ENCODE data around the gene TEAD3. TPM values are rescaled to one million over a fixed set of nuclear protein-coding genes. Genes with fewer than 3 reads are reported as not detected.
"Not testable (repeated sequence)": the region's sequence is repeated elsewhere in the genome, so short reads cannot be mapped to it uniquely, and the experiment has no call there.

TEAD3 gene
- total RNA-seq = 1 to 10 TPM; 1.7 to 1.9 TPM

DNA sequence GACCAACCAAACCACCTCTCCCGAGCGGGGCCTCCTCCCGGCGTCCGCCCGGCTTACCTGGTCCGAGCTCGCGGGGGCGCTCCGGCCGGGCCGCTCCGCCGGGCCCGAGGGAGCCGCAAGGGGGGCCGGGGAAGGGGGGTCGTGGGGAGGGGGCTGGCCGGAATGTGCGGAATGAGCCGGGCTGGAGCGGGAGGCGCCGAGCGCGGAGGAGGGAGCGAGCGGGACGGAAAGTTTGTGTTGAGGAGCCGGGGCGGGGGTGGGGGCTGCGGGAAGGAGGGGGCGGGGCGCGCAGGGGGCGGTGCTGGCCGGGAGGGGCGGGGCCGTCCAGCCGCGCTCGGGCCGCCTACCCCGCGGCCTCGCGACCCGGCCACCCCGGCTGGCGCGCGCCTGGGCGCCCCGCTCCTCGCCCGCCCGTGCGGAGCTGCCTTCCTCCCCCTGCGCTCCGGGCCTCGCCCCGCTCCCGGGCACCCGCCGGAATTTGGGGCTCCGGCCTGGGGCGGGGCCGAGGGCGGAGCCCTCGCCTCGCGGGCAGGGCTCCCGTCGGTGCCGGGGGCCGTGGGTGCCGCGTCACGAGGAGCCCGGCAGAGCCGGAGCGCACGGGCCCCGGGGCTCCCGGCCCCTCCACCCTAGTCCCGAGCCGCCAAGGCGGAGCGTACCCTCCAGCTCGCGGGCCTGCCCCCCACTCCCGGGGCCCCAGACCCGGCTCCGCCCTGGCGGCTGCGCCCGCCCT is at the start of gene TEAD3:
Gene TEAD3 (minus strand): TSS at position 239 of the 730 bp plus-strand sequence.
- no peaks in the 10 kb centered on the region for H3K9me3 Mint-ChIP-seq
- H3K27me3 Mint-ChIP-seq (ENCODE audit: low read depth) = peaks cover 10% of the 10 kb centered on the region
- peak within 1 kb of the TSS; percentile 40 for H3K27ac Mint-ChIP-seq
- ATAC-seq (replicated peaks in 1 of 2) (peak; percentile 79 to 80), DNase-seq (peak; percentile 58 to 62)
- H3K36me3 Mint-ChIP-seq (ENCODE audit: insufficient read depth in 2 of 2) = no peaks in the 10 kb centered on the region
- H3K4me1 Mint-ChIP-seq (ENCODE audit: low read depth) = peaks cover 20% of the 10 kb centered on the region
- peak within 1 kb of the TSS; percentile 82 to 86 for H3K4me3 Mint-ChIP-seq

DNA sequence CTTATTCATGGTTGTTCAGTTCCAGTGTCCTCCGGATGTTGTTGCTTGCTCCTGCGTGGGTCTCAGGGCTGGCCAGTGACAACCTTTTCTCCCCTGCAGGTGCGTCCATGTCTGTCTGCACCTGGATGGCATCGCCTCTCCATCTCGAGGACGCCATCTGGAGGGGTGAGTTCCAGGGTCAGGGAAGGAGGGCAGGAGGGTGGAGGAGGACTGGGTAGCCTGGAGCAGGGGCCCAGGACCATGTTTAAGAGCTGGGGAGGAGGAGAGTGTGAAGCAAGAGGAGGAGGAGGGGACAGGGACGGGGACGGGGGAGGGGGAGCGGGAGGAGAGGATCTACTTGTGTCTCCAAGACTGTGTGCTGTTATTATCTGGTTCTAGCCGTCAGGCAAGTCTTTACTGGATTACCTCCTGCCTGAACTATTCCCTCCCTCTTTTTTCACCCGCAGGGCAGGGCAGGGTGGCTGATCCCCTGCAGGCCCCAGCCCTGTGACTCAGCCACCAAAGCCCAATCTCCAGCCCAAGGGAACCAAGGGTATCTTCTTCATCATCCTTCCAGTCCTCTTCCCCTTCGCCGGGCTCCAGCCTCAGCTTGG is 48.0 kb upstream of the TEAD3 start:
- no peak for ATAC-seq (replicated peaks in 1 of 2)
- Mint-ChIP-seq H3K9me3 (peaks cover 2 to 3% of the 10 kb centered on the region in 2 donors), H3K4me1 (ENCODE audit: low read depth) (peaks cover 13% of the 10 kb centered on the region), H3K36me3 (ENCODE audit: insufficient read depth in 2 of 2) (peaks cover under 1 to 4% of the 10 kb centered on the region in 2 donors), H3K27ac (no peak overlapping the region), H3K4me3 (no peak overlapping the region), H3K27me3 (ENCODE audit: low read depth) (no peaks in the 10 kb centered on the region)
- no peak for DNase-seq

DNA sequence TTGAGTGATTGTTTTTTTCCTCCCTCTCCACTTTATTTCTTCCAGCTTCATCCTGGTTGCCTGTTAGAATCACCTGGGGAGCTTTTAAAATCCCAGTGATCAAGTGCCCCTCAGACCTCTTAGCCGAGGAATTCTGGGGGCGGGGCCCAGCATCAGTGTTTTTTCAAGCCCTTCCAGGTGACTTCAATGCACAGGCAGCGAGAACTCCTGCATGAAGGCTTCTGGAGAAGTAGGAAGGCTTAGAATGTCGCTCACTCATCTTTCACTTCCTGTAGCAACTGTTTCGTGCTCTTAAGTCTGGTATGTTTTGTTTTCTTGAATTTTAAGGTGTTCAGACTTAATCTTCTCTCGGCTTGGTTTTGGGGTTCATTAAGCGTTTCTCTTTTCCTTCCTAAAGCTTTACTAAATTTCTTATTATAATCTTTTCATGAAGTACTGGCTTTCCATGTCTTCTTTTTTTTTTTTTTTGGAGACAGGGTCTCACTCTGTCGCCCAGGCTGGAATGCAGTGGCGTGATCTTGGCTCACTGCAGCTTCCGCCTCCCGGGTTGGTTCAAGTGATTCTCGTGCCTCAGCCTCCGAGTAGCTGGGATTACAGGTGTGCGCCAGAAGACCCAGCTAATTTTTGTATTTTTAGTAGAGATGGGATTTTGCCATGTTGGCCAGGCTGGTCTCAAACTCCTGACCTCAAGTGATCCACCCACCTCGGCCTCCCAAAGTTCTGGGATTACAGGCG is 46.7 kb upstream of the TEAD3 start:
- ATAC-seq (replicated peaks in 1 of 2) (no peak), DNase-seq (no peak)
- Mint-ChIP-seq H3K36me3 (ENCODE audit: insufficient read depth in 2 of 2) (peaks cover 0 to 4% of the 10 kb centered on the region in 2 donors), H3K4me3 (peak overlapping the region in 1 of 2 donors; percentile 45), H3K9me3 (peaks cover 2 to 3% of the 10 kb centered on the region in 2 donors), H3K27ac (no peak overlapping the region), H3K27me3 (ENCODE audit: low read depth) (no peaks in the 10 kb centered on the region), H3K4me1 (ENCODE audit: low read depth) (peaks cover 13% of the 10 kb centered on the region)

DNA sequence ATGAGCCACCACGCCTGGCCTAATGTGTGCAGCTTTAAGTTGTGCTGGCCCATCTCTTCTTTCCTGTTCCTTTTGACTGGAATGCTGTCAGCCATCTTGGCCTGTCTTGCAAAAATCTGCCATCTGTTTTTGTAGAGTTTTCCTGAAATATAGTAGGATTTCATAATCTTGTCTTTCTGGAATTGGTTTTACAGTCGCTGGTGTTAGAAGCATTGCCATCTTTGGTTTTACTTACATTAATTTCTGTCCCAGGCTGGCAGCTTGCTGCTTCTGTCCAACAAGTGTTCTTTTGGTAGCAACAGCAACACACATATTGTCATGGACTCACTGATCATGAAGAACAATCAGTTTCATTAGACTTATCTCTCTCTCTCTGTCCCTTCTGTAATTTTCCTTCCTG is 45.0 kb upstream of the TEAD3 start:
- no peak overlapping the region for H3K27ac Mint-ChIP-seq
- H3K27me3 Mint-ChIP-seq (ENCODE audit: low read depth) = no peaks in the 10 kb centered on the region

DNA sequence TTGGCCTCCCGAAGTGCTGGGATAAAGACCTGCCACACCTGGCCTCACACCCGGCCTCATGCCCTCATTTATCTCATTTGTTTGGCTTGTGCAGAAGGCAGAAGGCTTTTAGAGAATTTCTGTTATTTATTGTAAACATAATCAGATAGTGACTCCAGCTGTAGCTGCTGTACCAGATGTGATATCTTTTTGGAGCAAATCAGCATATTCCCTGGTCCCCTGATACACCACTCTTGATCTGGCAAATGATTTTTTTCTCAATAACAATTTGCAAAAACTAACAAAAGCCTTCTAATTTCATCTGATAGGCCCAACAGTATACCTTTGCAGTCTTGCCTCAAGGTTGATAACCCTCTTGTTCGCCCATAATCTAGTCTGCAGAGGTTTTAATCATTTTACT is 42.3 kb upstream of the TEAD3 start:
- Mint-ChIP-seq H3K27me3 (ENCODE audit: low read depth) (peaks cover 6% of the 10 kb centered on the region), H3K27ac (no peak overlapping the region)

More for the DNA sequence above, 45.0 kb upstream of the TEAD3 start:
- no peak for DNase-seq
- H3K9me3 Mint-ChIP-seq = peaks cover 2 to 3% of the 10 kb centered on the region in 2 donors
- H3K36me3 Mint-ChIP-seq (ENCODE audit: insufficient read depth in 2 of 2) = peaks cover 0 to 4% of the 10 kb centered on the region in 2 donors
- no peak overlapping the region for H3K4me3 Mint-ChIP-seq
- ATAC-seq (replicated peaks in 1 of 2) = no peak
- peaks cover 13% of the 10 kb centered on the region for H3K4me1 Mint-ChIP-seq (ENCODE audit: low read depth)

DNA sequence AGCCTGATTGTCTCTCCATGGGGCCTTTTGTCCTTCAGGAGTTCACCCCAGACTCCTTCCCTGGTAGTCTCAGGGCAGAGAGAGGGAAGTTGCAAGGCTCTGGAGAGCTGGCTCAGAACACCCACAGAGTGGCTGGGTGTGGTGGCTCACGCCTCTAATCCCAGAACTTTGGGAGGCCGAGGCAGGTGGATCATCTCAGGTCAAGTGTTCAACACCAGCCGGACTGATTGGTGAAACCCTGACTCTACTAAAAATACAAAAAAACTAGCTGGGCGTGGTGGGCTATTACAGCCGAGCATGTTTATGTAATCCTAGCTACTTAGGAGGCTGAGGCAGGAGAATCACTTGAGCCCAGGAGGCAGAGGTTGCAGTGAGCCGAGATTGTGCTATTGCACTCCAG is 39.0 kb upstream of the TEAD3 start:
- H3K36me3 Mint-ChIP-seq (ENCODE audit: insufficient read depth in 2 of 2); H3K9me3 Mint-ChIP-seq; H3K4me3 Mint-ChIP-seq; DNase-seq; ATAC-seq (replicated peaks in 1 of 2); H3K27me3 Mint-ChIP-seq (ENCODE audit: low read depth); H3K27ac Mint-ChIP-seq: not testable (repeated sequence)
- peaks cover 11% of the 10 kb centered on the region for H3K4me1 Mint-ChIP-seq (ENCODE audit: low read depth)

More for the DNA sequence above, 42.3 kb upstream of the TEAD3 start:
- Mint-ChIP-seq H3K4me3 (no peak overlapping the region), H3K4me1 (ENCODE audit: low read depth) (peaks cover 18% of the 10 kb centered on the region), H3K9me3 (peaks cover 2 to 3% of the 10 kb centered on the region in 2 donors), H3K36me3 (ENCODE audit: insufficient read depth in 2 of 2) (peaks cover 0 to 3% of the 10 kb centered on the region in 2 donors)
- DNase-seq = no peak
- no peak for ATAC-seq (replicated peaks in 1 of 2)

DNA sequence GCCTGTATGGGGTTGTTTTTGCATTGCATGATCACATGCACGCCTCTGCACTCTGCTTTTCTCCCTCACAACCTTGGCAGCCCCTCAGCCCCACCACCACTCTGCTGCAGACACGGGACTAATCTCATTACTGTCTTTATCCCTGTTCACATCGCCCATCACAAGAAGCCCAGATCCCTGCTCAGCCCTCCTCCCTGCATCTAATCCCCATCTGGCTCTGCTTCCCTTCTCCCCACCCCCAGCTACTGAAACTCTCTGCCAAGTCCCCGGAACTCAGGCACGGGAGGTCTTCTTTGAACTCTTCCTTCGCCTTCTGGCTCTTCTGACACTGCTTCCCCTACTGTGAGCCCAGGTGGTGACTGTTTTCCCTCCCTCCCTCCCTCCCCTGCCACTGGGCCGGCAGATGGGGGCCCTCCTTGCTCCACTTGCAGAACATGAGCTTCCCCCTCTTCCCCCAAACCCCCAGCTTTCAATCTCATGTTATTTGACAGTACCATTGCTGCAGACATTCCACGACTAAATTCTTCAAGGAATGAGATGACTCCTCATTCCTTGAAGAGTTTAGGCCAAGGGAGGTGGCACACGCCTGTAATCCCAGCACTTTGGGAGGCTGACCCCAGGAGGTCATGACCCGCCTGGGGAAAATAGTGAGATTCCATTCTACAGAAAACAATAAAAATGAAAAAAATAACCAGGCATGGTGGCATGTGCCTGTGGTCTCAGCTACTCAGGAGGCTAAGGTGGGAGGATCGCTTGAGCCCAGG is 37.7 kb upstream of the TEAD3 start:
- no peak for DNase-seq
- peaks cover 9% of the 10 kb centered on the region for H3K27me3 Mint-ChIP-seq (ENCODE audit: low read depth)
- H3K9me3 Mint-ChIP-seq = no peaks in the 10 kb centered on the region
- no peaks in the 10 kb centered on the region for H3K36me3 Mint-ChIP-seq (ENCODE audit: insufficient read depth in 2 of 2)
- ATAC-seq (replicated peaks in 1 of 2) = no peak
- no peak overlapping the region for H3K4me3 Mint-ChIP-seq
- H3K27ac Mint-ChIP-seq = no peak overlapping the region
- peaks cover 11% of the 10 kb centered on the region for H3K4me1 Mint-ChIP-seq (ENCODE audit: low read depth)

DNA sequence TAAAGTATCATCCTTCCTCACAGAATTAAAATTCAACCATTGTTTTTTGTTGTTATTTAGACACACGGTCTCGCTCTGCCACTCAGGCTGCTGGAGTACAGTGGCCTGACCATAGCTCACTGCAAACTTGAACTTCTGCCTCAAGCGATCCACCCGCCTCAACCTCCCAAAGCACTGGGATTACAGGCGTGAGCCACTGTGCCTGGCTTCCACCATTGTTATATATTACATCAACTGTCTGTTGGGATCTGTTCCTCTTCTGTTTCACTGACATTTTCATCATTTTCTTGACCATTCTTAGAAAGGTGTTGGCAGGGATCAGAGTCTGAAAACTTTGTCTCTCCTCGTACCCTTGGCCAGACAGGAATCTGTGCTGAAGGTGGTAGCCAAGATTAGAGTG is 37.1 kb upstream of the TEAD3 start:
- Mint-ChIP-seq H3K4me3 (no peak overlapping the region), H3K9me3 (no peaks in the 10 kb centered on the region), H3K27me3 (ENCODE audit: low read depth) (peaks cover 9% of the 10 kb centered on the region), H3K27ac (no peak overlapping the region), H3K36me3 (ENCODE audit: insufficient read depth in 2 of 2) (no peaks in the 10 kb centered on the region), H3K4me1 (ENCODE audit: low read depth) (peaks cover 11% of the 10 kb centered on the region)
- DNase-seq (no peak), ATAC-seq (replicated peaks in 1 of 2) (no peak)

DNA sequence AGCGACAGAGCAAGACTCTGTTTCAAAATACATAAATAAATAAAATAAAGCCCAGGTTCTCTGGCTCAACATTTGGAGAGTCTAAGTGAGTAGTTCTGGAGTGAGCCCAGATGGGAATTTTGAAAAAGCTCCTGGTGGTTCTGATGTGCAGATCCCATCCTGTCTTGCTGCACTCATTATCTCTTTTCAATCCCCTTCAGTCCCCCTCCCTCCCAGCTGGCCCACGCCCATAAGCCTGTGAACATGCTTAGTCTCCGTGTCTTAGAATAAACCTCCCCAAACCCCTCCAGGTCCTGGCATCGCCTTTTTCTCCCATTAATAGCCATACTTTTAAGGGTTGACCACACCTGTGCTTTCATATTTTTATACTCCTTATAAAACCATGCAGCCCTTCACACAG is 35.2 kb upstream of the TEAD3 start:
- Mint-ChIP-seq H3K36me3 (ENCODE audit: insufficient read depth in 2 of 2) (no peaks in the 10 kb centered on the region), H3K4me3 (no peak overlapping the region), H3K4me1 (ENCODE audit: low read depth) (peaks cover 11% of the 10 kb centered on the region), H3K9me3 (no peaks in the 10 kb centered on the region), H3K27me3 (ENCODE audit: low read depth) (peaks cover 9% of the 10 kb centered on the region), H3K27ac (no peak overlapping the region)
- DNase-seq (no peak), ATAC-seq (replicated peaks in 1 of 2) (no peak)

DNA sequence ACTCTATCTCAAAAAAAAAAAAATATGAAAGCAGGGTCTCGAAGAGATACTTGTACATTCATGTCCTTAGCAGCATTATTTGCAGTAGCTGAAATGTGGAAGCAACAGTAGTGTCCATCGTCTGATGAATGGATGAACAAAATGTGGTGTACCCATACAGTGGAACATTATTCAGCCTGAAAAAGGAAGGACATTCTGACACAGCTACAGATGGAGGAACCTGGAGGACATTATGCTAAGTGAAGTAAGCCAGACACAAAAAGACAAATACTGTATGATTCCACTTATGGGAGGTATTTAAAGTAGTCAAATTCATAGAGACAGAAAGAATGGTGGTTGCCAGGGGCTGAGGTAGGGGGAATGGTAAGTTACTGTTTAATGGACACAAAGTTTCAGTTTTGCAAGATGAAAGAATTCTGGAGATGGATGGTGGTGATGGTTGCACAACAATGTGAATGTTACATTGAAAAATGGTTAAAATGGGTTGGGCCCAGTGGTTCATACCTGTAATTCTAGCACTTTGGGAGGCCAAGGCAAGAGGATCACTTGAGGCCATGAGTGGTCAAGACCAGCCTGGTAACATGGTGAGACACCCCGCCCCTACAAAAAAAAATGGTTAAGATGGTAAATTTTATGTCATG is 27.6 kb upstream of the TEAD3 start:
- no peak overlapping the region for H3K27ac Mint-ChIP-seq
- ATAC-seq (replicated peaks in 1 of 2) = no peak

DNA sequence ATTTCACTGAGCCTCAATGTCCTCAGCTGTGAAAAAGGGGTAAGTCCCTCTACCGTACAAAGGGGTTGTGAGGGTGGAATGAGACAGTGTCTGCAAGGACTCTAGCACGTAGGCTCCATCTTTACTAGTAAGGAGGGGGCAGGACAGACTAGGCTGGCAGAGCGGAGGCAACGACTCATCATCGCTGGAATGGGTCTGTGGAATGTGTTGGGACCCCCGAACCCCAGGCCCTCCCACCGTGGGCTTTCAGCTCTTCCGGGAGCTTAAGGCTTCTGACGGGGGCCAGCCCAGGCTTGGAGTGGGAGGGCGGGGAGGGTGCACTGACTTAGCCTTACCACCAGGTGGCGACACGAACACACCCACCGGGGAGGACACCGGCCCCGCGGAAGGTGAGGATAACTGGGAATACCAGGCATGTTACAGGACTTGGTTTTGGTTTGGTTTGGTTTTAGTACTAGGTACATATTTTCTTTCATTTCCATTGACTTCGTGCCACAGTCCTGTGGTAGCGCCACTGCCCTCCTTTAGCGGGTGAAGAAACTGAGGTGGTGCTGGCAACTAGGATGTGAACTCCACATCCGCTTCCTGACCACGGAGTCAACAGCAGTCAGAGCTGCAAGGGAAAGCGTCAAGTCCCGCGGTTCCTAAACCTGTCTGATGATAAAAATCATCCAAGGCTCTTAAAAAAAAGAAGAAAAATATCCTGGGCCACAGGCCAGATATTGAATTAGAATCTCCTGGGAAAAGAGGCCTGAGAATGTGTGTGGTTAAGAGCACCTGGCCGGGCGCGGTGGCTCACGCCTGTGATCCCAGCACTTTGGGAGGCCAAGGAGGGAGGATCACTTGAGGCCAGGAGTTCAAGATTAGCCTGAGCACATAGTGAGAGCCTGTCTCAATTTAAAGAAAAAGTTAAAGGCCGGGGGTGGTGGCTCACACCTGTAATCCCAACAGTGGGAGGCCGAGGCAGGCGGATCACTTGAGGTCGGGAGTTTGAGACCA is 26.1 kb upstream of the TEAD3 start:
- ATAC-seq (replicated peaks in 1 of 2) = peak; percentile 90 to 91

More for the DNA sequence above, 27.6 kb upstream of the TEAD3 start:
- Mint-ChIP-seq H3K27me3 (ENCODE audit: low read depth) (no peaks in the 10 kb centered on the region), H3K4me3 (no peak overlapping the region), H3K36me3 (ENCODE audit: insufficient read depth in 2 of 2) (no peaks in the 10 kb centered on the region), H3K9me3 (no peaks in the 10 kb centered on the region), H3K4me1 (ENCODE audit: low read depth) (peaks cover 16% of the 10 kb centered on the region)
- no peak for DNase-seq

More for the DNA sequence above, 26.1 kb upstream of the TEAD3 start:
- DNase-seq = peak; percentile 74 to 77
- Mint-ChIP-seq H3K36me3 (ENCODE audit: insufficient read depth in 2 of 2) (no peaks in the 10 kb centered on the region), H3K4me3 (peak overlapping the region; percentile 73 to 79), H3K27me3 (ENCODE audit: low read depth) (no peaks in the 10 kb centered on the region), H3K4me1 (ENCODE audit: low read depth) (peaks cover 16% of the 10 kb centered on the region), H3K27ac (no peak overlapping the region), H3K9me3 (no peaks in the 10 kb centered on the region)
